Small intestine (tissue), 7 donors: ENCODE measurements around the gene CENPB. TPM values are rescaled to one million over a fixed set of nuclear protein-coding genes. Genes with fewer than 3 reads are reported as not detected.
A peak's percentile ranks its signal among the peaks of the same experiment; 100 is the strongest.
"Not testable (repeated sequence)": the region's sequence is repeated elsewhere in the genome, so short reads cannot be mapped to it uniquely, and the experiment has no call there.

ENCODE experiments used
- DNase-seq, 2 donors: peaks; one replicate each; pipeline versions ENCODE4 v3.0.0 to v3.0.0-alpha.2; 2013
- FAIRE-seq: peaks from 2 replicates; lab custom pipeline; 2012; peaks lifted over from hg19 to GRCh38; lab: Jason Lieb, UNC
- H3K27ac ChIP-seq, 3 donors: one replicate each; pipeline ENCODE4 v1.5.1; 2013; ENCODE audit warnings: low read length in 2 of 3, mild to moderate bottlenecking in 2 of 3, control low read depth in 1 of 3, inconsistent platforms in 1 of 3, low read depth in 1 of 3, moderate library complexity in 1 of 3
- H3K27me3 ChIP-seq, 3 donors: one replicate each; pipeline ENCODE4 v1.6.1; 2013; ENCODE audit warnings: low read length in 3 of 3, inconsistent platforms in 1 of 3; ENCODE audit not compliant: control insufficient read depth in 3 of 3, insufficient read depth in 3 of 3
- H3K36me3 ChIP-seq, 3 donors: one replicate each; pipeline ENCODE4 v1.6.1; 2013; ENCODE audit warnings: low read length in 3 of 3, inconsistent platforms in 1 of 3, low read depth in 1 of 3, mild to moderate bottlenecking in 1 of 3, moderate library complexity in 1 of 3; ENCODE audit not compliant: control insufficient read depth in 3 of 3, insufficient read depth in 2 of 3
- H3K4me1 ChIP-seq, 3 donors: one replicate each; pipeline ENCODE4 v1.6.1; 2013; ENCODE audit warnings: low read length in 2 of 3, inconsistent platforms in 1 of 3, low read depth in 1 of 3, mild to moderate bottlenecking in 1 of 3, moderate library complexity in 1 of 3; ENCODE audit not compliant: control insufficient read depth in 3 of 3, insufficient read depth in 2 of 3
- H3K4me3 ChIP-seq, 3 donors: one replicate each; pipeline ENCODE4 v1.5.1; 2013; ENCODE audit warnings: low read length in 3 of 3, control low read depth in 1 of 3, inconsistent platforms in 1 of 3, low read depth in 1 of 3, mild to moderate bottlenecking in 1 of 3, moderate library complexity in 1 of 3
- H3K9me3 ChIP-seq, 2 donors: one replicate each; pipeline ENCODE4 v1.6.1; 2013; ENCODE audit warnings: low read depth in 1 of 2, low read length in 1 of 2; ENCODE audit not compliant: control insufficient read depth in 2 of 2, insufficient read depth in 1 of 2
- WGBS, 3 donors: extraction: QIAGEN DNeasy Blood & Tissue Kit; methylation state at CpG; one replicate each; pipeline ENCODE4 v1.1.7; 2013; 5-methylcytosine and 5-hydroxymethylcytosine counted together
- polyA plus RNA-seq, 4 donors: library from polyadenylated mRNA; stranded (reverse) in 3 of 4; unstranded in 1 of 4; fragments of 200-250 nt in 3 of 4; fragments of 120-200 nt in 1 of 4; gene quantifications; one replicate each; pipeline versions ENCODE4 v1.2.1 to v1.2.3, GENCODE V29; 2013
- donor health status: healthy with polysubstance abuse.
- donor health status: control.
- donor health status: control.
- donor health status: Bipolar disorder and iron deficiency.
- donor health status: healthy.

Gene CENPB
- polyA plus RNA-seq, 4 donors: 54.7 to 73.2 (median 60.5) TPM

DNA sequence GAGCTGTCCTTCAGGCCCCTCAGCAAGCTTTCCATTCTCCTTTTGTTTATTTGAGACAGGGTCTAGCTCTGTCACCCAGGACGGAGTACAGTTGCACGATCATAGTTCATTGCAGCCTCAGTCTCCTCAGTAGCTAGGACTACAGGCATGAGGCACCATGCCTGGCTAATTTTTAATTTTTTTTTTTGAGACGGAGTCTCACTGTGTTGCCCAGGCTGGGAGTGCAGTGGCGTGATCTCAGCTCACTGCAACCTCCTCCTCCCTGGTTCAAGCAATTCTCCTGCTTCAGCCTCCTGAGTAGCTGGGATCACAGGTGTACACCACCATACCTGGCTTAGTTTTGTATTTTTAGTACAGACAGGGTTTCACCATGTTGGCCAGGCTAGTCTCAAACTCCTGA is 2.7 kb upstream of the CENPB start:
- not testable (repeated sequence) for H3K4me3 ChIP-seq, H3K9me3 ChIP-seq, H3K27me3 ChIP-seq, FAIRE-seq, DNase-seq
- H3K4me1 ChIP-seq: peaks cover 3 to 24% (median 10%) of the 10 kb centered on the region in 3 donors
- peaks cover 0 to 13% (median 2%) of the 10 kb centered on the region in 3 donors for H3K36me3 ChIP-seq
- 80 to 92% (median 82%) methylated on average over 4 of the region's 4 CpGs for WGBS, 3 donors
- H3K27ac ChIP-seq: peak overlapping the region in 1 of 3 donors; percentile 5

DNA sequence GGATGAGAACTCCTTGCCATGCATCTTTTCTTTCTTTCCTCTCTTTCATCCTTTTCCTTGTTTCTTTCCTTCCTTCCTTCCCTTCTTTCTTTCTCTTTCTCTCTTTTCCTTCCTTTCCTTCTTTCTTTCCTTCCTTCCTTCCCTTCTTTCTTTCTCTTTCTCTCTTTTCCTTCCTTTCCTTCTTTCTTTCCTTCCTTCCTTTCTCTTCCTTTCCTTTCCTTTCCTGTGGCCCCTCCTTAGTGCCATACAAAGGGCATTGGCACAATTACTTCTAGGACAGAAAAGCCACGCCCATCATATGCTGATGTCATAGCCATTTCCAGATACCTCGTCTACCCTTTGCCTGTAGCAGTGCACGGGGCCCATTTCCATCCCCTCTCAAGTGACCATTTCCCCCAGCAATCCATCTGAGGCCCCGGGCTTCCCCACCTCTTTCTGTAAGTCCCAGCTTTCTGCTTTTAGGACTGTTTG is 2.2 kb upstream of the CENPB start:
- H3K9me3 ChIP-seq: no peaks in the 10 kb centered on the region
- no peak for FAIRE-seq
- H3K27me3 ChIP-seq: no peaks in the 10 kb centered on the region
- peaks cover 4 to 27% (median 11%) of the 10 kb centered on the region in 3 donors for H3K4me1 ChIP-seq
- WGBS, 3 donors: 25 to 42% (median 35%) methylated on average over 4 of the region's 4 CpGs
- peak overlapping the region in 1 of 3 donors; percentile 5 for H3K27ac ChIP-seq
- H3K4me3 ChIP-seq: no peak overlapping the region
- H3K36me3 ChIP-seq: peaks cover 0 to 17% (median 2%) of the 10 kb centered on the region in 3 donors
- DNase-seq: peak; percentile 83 to 86

DNA sequence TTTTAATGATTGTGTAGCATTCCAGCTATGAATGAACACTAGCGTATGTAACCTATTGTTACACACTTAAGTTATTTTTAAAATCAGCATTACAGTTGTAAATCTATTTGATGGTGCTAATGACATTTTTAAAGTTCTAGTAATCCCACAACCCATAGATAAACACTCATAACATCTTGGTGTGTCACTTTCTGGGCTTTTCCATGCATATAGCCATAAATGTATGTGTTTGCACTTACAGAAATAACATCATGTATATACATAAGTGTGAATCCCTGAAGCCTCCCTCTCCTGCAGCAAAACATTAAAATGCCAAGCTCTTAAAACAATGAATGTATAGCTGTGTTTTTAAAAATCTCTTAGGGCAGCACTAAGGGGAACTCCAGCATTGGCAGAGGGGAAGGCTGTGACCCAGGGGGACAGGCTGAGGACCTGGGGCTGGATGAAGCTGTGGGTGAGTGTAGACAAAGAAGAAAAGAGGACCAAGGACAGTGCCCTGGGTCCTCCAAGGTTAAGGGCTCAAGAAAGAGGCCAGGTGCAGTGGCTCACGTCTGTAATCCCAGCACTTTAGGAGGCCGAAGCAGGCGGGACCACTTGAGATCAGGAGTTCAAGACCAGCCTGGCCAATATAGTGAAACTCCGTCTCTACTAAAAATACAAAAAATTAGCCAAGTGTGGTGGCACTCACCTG is 929 bp upstream of the CENPB start:
- Histone ChIP-seq H3K36me3 (peaks cover 0 to 29% (median 2%) of the 10 kb centered on the region in 3 donors), H3K27ac (no peak overlapping the region), H3K4me1 (peaks cover 4 to 38% (median 11%) of the 10 kb centered on the region in 3 donors), H3K4me3 (peak overlapping the region in 1 of 3 donors; percentile 91), H3K9me3 (no peaks in the 10 kb centered on the region), H3K27me3 (no peaks in the 10 kb centered on the region)
- DNase-seq: peak in 1 of 2 donors; percentile 5
- 76 to 80% (median 79%) methylated on average over 5 of the region's 5 CpGs for WGBS, 3 donors
- FAIRE-seq: no peak

DNA sequence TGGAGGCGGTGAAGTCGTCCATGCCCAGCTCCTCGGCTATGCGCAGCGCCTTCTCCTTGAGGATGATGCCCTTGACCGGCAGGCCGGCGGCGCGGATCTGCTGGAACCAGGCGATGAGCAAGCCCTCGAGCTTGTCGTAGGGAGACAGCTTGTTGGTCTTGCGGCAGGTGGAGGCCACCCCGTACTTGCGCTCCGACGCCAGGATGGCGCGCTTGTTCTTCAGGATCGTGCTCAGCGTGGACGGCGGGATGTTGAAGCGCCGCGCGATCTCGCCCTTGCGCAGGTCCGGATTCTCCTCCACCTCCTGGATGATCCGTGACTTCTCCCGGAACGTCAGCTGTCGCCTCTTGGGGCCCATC is 435 bp downstream of the CENPB start:
- H3K27me3 ChIP-seq: no peaks in the 10 kb centered on the region
- H3K9me3 ChIP-seq: no peaks in the 10 kb centered on the region
- FAIRE-seq: no peak
- H3K4me1 ChIP-seq: peaks cover 4 to 51% (median 11%) of the 10 kb centered on the region in 3 donors
- peak overlapping the region; percentile 64 to 91 (median 65) for H3K4me3 ChIP-seq
- DNase-seq: peak; percentile 39 to 82
- WGBS, 3 donors: 1 to 4% (median 3%) methylated on average over 24 to 35 of the region's 35 CpGs
- peak overlapping the region; percentile 52 to 70 (median 68) for H3K27ac ChIP-seq
- peaks cover 0 to 35% (median 2%) of the 10 kb centered on the region in 3 donors for H3K36me3 ChIP-seq

DNA sequence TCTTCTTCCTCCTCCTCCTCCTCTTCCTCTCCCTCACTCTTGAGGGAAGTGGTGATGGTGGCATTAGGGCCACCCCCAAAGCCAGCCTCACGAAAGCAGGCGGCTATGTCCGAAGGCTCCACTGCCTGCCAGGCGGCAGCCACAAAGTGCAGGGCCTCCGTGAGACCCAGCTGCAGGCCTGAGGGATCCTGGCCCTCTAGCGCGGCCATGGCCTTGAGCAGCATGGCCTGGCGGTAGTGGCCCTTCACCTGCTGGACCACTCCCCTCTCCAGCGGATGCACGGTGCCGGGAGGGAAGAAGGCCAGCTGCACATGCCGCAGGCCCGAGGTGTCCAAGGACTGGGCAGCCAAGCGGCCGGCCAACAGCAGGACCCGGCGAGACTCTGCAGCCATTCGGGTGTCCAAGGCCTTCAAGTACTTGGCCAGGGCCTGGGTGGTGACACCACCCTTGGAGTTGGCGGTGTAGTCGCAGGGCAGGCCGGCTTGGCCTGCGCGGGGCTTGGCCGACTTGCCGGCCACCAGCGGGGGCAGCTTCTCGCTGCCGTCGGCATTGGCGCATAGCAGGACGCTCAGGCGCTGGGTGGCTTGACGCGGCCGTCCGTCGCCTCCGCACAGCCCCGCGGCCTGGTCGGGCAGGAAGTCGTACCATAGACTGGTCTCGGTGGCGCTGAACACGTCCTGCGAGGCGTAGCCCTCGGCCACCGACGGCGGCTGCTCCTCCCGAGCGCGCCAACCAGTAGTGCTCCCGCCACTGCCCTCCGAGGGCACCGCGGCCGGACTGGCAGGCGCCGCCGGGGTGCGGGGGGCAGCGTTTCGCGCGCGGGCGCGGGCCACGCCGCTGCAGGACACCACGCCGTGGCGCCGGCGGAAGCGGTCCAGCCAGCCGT is 1.1 kb downstream of the CENPB start:
- H3K4me3 ChIP-seq: peak overlapping the region; percentile 64 to 91 (median 65)
- peaks cover 4 to 57% (median 11%) of the 10 kb centered on the region in 3 donors for H3K4me1 ChIP-seq
- H3K9me3 ChIP-seq: no peaks in the 10 kb centered on the region
- peak overlapping the region; percentile 52 to 70 (median 68) for H3K27ac ChIP-seq
- no peaks in the 10 kb centered on the region for H3K27me3 ChIP-seq
- WGBS, 3 donors: 34 to 41% (median 38%) methylated on average over 55 to 79 of the region's 79 CpGs
- FAIRE-seq (no peak), DNase-seq (peak in 1 of 2 donors; percentile 53)
- H3K36me3 ChIP-seq: peaks cover 0 to 35% (median 2%) of the 10 kb centered on the region in 3 donors

DNA sequence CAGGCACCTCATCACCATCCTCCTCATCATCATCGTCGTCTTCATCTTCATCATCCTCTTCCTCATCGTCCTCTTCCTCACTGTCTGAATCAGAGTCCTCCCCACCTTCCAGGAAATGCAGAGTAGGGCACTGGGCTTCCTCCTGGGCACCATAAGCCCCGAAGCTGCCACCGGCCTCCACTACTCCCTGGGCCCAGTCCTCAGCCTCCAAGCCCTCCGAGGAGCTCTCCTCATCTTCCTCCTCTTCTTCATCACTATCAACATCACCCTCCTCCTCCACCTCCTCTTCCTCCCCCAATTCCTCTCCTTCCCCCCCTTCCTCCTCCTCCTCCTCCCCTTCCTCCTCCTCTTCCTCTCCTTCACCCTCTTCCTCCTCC is 1.7 kb downstream of the CENPB start:
- FAIRE-seq (no peak), DNase-seq (no peak)
- Histone ChIP-seq H3K27me3 (no peaks in the 10 kb centered on the region), H3K4me3 (peak overlapping the region in 2 of 3 donors; percentile 64 to 91), H3K27ac (no peak overlapping the region), H3K9me3 (no peaks in the 10 kb centered on the region), H3K4me1 (peaks cover 4 to 57% (median 11%) of the 10 kb centered on the region in 3 donors), H3K36me3 (peaks cover 0 to 35% (median 2%) of the 10 kb centered on the region in 3 donors)
- 84 to 90% (median 85%) methylated on average over 6 of the region's 6 CpGs for WGBS, 3 donors

DNA sequence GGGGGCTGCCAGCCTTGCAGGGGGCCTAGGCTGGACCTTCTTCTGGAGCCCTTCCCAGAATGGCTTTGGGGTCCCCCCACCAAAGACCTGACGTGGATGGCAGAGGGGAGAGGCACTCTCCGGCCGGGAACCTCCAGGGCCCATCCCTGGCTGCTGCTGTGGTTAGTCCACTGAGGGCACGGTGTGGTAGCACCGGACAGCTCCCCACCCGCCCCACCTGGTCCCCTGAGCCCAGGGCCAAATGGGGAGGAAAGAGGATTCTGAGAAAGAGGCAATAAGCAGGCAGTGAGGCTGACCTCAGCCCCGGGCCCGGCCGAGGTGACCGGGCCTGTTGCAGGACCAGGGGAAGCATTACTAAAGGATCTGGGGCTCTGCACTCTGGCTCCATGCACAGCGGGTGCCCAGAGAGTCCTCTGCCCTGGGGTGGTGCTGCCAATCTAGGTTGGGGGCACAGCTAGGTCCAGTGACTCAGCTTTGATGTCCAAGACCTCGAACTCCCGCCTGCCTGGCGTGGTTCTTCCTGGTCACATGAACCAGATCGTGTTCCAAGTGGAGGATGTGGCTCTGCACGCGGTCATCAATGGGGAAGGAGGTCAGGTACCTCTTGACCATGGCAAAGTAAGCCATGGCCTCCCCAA is 2.2 kb downstream of the CENPB start:
- Histone ChIP-seq H3K27ac (peak overlapping the region in 1 of 3 donors; percentile 51), H3K9me3 (no peaks in the 10 kb centered on the region), H3K36me3 (peaks cover 0 to 35% (median 2%) of the 10 kb centered on the region in 3 donors), H3K4me3 (no peak overlapping the region), H3K4me1 (peaks cover 4 to 57% (median 11%) of the 10 kb centered on the region in 3 donors), H3K27me3 (peaks cover 0 to 5% (median 0%) of the 10 kb centered on the region in 3 donors)
- WGBS, 3 donors: 75 to 81% (median 80%) methylated on average over 16 to 17 of the region's 17 CpGs
- FAIRE-seq (no peak), DNase-seq (no peak)
